8988T (cell line): Measurements from ENCODE around the gene ADORA1.

Experiments used
- DNase-seq: peaks from one replicate; pipeline ENCODE4 v3.0.0; 2011

The ADORA1 gene

DNA sequence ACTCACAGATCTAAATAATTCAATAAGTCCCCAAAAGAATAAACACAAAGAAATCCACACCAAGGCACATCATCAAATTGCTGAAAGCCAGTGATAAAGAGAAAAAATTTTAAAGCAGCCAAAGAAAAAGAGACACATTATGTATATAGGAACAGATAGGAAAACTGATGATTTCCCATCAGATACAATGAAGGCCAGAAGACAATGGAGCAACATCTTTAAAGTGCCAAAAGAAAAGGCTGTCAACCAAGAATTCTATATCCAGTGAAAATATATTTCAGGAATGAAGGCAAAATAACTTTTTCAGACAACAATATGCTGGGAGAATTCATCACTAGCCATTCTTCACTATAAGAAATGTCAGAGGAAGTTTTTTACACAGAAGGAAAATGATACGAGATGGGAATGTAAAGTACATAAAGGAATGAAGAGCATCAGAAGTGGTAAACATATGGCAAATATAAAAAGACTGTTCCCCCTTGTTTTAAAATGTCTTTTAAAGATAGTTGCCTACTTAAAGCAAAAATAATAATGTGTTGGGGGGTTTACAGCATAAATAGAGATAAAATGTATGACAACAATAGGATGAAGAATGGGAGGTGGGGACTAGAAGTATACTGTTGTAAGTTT, 32.4 kb upstream of the ADORA1 start:
- DNase-seq: no peak

GRCh38 chr1:203096566-203096965, 31.0 kb upstream of the ADORA1 start:
- DNase-seq: no peak

DNA sequence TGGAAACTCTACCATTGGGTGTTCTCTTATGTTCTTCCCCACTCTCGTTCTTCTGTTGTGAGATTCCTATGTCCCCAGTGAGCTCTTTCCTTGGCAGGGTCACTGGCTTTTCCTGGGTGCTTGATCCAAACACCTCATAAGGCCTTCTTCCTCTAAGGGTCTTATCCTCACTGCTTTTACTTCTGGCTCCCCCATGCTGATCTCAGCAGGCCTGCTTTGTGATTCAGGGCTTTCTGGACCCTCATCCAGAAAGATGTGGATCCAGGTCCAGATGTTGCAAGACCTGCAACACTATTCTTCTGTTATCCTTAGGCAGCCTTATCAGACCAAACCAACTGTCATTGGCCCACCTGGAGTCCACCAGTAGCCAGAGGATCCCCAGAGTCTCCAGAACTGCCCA, 30.5 kb upstream of the ADORA1 start:
- no peak for DNase-seq

DNA sequence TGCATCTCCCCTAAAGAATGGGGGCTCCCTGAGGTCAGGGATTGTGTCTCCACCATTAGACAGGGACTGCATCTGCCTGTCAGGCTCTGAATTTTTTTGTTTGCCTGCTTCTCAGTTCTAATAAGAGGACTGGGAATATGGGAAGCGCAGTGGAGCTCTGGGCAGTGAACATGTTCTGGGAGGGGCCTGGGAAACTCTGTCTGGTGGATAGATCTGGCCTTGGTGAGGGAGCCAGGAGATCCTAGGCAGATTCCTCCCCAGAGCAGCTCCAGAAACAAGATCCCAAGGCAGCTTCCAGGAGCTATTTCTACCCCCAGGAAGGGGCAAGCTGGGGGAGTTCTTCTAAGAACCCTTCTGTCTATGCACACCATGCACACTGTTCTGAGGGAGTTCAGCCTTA, 29.1 kb upstream of the ADORA1 start:
- no peak for DNase-seq

DNA sequence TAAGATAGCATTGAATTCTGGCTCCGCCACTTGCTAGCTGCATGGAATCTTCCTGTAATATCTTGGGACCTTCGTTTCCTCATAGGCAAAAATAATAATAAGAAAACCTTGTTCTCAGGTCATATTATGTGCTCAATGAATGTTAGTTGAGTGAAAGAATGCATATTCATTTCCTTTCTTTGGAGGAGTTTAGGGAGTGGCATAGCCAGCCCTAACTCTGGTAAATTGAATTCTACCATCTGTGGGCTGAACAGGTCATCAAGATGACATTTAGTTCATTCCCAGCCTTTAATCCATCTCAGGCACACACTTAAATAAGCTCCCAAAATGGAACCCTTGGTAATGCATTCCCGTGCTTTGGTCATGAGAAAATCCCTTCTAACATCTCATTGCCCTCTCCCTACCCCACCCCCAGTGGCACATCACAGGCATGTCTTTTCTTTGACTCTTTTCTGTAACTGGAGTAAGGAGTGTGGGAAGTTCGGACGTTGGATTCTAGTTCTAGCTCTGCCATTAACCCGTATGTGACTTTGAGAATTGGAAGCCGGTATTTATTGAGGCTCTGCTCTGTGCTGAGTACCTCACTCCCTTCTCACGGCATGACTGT, 28.5 kb upstream of the ADORA1 start:
- DNase-seq: no peak

DNA sequence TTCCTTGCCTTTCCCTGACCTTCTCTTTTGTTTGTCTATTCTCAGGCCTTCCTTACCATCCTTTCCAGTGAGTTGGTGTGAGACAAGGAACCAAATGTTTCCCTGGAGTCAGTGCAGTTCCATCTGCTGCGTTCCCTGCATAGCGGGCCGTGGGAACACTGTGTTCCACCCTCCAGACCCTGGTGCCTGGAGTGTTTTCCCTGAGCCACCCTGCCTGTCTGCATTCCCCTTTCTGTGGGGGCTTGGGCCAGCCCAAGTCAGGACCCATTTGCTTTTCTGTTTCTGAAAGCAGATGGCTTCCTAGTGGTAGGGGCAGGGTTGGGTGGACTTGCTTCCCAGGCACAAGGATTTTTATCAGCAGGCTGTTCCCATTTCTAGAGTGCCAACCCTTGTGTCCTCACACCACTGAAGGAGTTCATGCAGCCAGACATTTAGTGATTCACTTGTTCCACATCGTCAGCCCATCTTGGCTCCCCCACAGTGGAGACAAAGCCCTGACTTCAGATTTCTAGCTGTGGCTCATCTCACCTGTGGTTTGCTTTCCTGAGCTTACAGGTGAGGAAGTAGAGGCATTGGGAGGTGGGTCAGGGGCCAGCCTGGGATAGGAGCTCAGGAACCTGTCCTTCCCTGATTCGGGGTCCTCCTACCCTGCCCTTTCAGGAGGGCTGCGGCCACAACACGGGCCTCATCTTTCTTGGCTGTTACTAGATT, 27.6 kb upstream of the ADORA1 start:
- DNase-seq: no peak

DNA sequence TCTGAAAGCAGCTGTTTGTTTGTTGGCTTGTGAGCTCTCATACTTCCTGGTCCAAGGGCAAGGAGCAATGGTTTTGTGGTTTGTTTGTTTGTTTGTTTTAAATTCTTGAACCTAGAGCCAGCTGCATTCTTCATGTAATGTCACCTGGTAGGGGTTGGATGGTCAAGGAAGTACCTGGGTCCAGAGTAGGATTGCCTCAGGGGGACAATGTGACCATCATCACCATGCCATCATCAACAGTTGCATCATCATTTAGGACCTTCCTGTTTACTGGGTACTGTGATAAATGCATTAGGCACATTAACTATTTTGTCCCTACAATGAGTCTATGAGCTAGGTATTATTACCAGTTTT, 27.0 kb upstream of the ADORA1 start:
- DNase-seq: no peak

- no peak for DNase-seq
These were observed 25.5 kb upstream of the ADORA1 start for GRCh38 chr1:203101813-203102634.

DNA sequence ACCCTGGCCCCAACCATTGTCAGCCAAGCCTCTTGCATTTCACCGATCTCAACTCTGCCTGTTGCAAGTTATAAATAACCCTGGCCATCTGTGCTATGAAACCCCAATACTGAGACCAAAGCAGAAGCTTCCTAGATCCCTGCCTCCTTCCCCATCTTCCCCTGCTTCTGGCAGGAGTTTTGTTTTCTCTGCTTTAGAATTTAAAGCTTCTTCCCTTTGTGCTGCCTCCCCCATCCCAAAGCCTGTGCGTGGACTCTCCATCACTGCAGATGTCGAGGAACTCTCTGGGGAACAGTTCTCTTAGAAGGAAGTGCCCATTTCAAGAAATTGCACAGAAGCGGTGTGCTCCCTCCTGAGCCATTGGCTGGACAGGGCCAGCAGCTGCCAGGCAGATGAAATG, 24.3 kb upstream of the ADORA1 start:
- no peak for DNase-seq

- no peak for DNase-seq
These were observed 23.6 kb upstream of the ADORA1 start for GRCh38 chr1:203103829-203104495.

- no peak for DNase-seq
These were observed 22.6 kb upstream of the ADORA1 start for GRCh38 chr1:203104789-203105390.

DNA sequence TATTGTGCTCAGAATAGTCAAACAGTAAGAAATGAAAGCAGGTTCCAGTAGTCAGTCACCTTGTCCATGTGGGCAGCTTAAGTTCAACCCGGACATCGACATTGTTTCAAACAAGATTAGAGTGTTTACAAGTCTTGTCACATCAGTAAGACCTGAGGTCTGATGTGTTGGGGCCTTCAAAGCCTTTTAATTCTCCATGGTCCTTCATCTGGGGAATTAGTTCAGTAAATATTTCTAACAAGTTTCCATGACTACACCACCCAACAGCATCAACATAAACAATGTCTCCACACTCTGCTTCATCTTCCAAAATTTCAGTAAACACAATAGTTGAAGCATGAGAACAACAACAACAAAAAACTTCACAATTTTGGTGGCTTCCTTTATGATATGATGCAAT, 15.1 kb upstream of the ADORA1 start:
- DNase-seq: no peak

DNA sequence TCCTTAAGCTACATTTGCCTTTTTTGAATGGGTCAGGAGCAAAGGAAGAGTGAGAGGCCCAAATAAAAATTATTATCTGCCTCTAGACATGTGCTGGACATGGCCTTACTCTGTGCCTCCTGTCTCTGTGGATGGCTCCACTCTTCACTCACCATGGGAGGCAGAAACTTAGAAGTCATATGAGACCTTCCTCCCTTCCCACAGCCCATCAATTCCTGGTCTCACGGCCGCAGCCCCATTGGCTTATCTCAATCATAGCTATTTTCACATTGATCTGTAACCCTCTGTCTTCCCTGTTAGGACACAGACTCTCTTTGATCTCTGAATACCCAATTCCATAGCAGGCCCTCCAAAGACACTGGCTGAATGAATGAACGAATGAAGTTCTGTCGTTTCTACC, 14.2 kb upstream of the ADORA1 start:
- DNase-seq: no peak

- no peak for DNase-seq
These were observed 13.3 kb upstream of the ADORA1 start for GRCh38 chr1:203114202-203114601.

DNA sequence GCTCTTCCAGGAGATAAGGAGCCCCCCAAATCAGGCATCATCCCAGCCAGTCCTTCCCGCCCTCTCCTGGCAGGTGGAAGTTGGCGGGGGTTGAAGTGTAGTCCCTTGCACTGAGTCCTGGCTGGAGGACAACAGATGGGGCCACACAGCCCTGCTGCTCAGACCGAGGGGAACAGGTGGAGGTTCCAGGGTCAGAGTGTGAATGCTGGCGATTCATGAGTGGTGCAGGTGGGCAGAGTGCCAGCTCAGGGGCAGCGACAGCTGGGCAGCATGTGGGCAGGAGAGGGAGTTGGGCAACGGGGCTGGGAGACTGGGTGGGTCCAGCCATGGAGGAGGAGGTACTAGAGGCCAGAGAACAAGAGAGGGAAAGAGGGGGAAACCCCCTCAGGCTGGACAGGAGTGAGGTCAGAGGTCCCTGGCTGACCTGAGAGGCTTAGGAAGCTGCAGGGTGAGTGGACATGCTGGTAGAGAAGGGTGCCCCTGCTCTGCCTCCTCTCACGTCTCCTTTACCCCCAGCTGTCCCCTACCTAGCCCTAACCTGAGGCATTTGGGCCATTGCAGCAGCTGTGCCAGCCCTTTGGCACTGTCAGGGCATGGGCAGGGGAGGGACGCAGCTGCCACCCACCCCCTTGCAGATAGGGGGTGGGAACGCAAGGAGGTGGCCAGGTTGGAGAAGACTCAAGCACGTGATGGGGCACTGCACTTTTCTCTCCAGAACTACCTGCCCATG, 11.3 kb upstream of the ADORA1 start:
- DNase-seq: no peak

DNA sequence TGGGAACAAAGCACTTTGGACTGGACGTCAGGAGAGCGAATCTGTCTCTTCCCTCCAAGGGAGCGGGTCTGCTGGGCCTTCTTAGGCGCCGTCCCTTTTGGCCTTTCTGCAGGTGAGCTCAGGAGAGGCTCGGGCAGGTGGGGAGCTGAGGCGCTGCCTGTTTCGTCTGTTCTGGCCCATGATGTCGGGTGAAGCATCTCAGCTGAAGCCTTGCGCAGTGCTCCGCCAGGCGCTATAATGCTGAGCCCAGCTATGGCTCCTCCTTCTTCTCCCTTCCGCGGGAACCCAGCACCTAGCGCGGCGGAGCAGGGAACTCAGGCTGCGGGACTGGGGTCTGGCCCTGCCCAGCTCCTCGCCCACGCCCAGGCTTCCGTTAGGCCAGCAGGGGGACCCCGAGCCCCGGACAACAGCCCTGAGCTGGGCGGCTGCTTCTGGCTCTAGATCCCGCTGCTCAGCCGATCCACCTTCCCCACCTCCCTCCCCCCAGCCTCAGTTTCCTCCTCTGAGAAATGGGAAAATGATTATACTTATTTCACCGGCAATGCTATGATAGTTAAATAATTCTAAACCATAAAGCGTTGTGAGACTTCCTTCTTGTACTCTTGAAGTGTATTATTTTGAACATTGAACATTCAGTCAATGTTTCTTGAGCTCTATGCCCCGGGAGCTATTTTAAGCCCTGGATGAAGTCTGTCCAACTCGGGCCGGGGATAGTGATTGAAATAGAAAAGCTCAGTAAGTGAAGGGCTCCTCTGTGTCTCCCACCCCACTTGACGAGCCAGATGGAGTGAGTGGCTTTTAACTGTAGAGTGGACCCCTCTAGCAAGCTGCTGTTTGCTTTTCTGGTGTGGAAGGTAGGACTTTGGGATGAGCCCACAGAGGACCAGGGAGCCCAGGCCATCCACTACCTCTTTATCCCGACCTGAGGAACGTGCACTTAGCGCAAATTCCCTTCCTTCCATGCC, 9.6 kb upstream of the ADORA1 start:
- peak; percentile 93 for DNase-seq

DNA sequence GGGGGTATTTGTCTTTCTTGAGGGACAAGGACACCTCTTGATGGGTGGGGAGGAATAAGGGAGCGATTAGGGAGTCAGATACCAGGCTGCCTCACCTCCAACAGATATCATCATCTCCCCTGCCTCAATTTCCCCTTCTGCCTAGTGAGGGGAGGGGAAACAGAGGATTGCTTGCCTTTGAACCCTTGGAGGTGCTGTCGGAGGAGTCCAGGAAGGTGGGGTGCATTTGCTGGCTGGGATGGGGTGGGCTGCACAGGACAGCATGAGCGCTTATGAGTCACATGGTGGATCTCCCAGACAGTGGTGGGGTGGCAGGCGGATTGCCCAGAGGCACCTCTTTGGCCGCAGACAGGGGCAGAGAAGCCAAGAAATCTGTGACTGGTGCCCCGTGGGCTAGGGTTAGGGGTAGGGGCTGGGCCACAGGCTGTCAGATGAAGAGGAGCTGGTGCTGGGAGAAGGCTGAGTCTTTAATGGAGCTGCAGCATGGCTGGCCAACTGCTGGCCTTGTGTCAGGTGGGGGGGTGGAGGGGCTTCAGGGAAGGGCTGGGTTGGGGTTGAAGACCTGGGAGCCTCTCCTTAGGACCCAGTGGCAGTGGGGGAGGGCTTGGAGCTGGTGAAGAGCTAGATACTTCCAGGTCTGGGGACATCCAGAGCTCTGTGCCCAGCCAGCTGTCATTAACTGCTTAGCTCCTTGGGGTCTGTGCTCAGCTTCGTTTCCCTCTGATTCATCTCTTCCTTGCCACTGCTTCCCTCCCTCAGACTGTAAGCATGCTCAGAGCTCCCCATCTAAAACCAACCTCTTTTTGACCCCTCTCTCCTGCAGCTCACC, 7.0 kb upstream of the ADORA1 start:
- DNase-seq: no peak

- no peak for DNase-seq
These were observed 6.1 kb upstream of the ADORA1 start for GRCh38 chr1:203121186-203122015.

GRCh38 chr1:203122159-203122558, 5.4 kb upstream of the ADORA1 start:
- no peak for DNase-seq
